ENCODE results near the gene FRMD8. TPM values are rescaled to one million over a fixed set of nuclear protein-coding genes. Genes with fewer than 3 reads are reported as not detected.

The FRMD8 gene
- total and polyA plus RNA-seq, 2 donors (not counting 3 experiments of a cell fraction or from before 2014, with no cell fraction given) = 36.4 to 53.9 TPM

DNA sequence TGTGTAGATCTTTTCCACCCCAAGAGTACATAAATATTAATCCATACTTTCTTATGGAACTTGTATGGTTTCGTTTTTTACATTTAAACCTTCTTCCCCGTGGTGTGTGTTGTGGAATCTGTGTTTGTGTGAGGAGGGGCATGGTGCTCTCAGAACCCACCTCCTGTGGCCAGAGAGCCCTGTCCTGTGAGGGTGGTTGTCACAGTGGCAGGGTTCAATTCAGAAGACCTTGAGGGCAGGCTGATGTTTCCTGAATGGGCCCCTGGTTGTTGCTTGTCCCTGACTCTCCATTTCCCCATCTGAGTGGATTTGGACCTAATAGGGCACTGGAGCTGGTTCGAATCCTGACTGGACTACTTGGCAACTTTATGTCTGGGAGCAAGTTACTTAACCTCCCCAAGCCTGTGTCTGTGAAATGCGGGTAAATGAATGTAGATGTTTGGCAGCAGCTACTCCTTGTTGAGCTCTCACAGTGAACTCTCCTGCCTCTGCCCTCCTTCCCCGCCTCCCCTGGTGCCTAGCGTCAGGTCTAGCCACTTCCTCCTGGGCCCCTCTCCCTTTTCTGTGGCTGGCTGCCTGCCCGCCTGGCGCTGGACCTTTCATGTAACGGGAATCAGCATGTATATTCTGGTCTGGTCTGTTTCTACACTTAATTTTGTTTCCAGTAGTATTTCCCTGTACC lies 43.4 kb downstream of the FRMD8 start:
- Histone ChIP-seq H3K79me2 (ENCODE audit: control insufficient read depth, insufficient read depth, low read length) (peaks cover 98% of the 10 kb centered on the region), H3K9ac (replicated peaks; ENCODE audit: extremely low read depth, insufficient read depth, low read length) (peak overlapping the region; percentile 98), H3K4me1 (ENCODE audit: control insufficient read depth, extremely low read depth, insufficient read depth, low read length) (peaks cover 45% of the 10 kb centered on the region), H3K4me2 (ENCODE audit: insufficient read depth, low read length) (peak overlapping the region; percentile 91), H2AFZ (ENCODE audit: low read depth, low read length) (no peak overlapping the region), H3K9me3 (replicated peaks; ENCODE audit: control insufficient read depth, insufficient read depth, low read length) (no peaks in the 10 kb centered on the region), H3K9me1 (replicated peaks; ENCODE audit: control insufficient read depth, extremely low read depth, insufficient read depth, low read length) (no peaks in the 10 kb centered on the region), H4K20me1 (replicated peaks; ENCODE audit: control insufficient read depth, extremely low read depth, insufficient read depth, low read length) (peaks cover 13% of the 10 kb centered on the region), H3K36me3 (ENCODE audit: control insufficient read depth in 2 of 2, extremely low read depth in 1 of 2, insufficient read depth in 2 of 2, low read length in 2 of 2) (peaks cover 14 to 18% of the 10 kb centered on the region in 2 experiments), H3K27ac (ENCODE audit: insufficient read depth, low read depth, low read length) (peak overlapping the region; percentile 45), H3K4me3 (replicated peaks in 1 of 3; ENCODE audit: insufficient read depth in 1 of 3, low read depth in 1 of 3, low read length in 3 of 3) (peak overlapping the region in 2 of 3 experiments; percentile 16 to 95), H3K27me3 (ENCODE audit: control insufficient read depth in 2 of 2, insufficient read depth in 2 of 2, low read length in 2 of 2) (no peaks in the 10 kb centered on the region)
- DNase-seq (ENCODE audit: low read depth, low spot score) = peak; percentile 79
- ChIA-PET POLR2A (interaction anchor here (0.6 to 2.5 kb wide), 10 partner anchors 10 to 78 kb away, joined by 3 to 23 read pairs (median 4); partner anchors contain the start of gene MALAT1), CTCF (interaction anchor here (0.6 to 1.9 kb wide), 5 partner anchors 10 to 81 kb away, joined by 3 to 9 read pairs (median 4); partner anchors contain the start of gene SLC25A45)
- intact Hi-C loops (cut with micrococcal nuclease) = loop anchor here (1.0 to 2.0 kb wide), 3 partner anchors 14 to 80 kb away; no protein-coding TSS in a partner anchor
- FAIRE-seq = no peak
- peak; percentile 74 for TF ChIP-seq POLR2AphosphoS5 (IDR thresholded peaks at IDR 0.05; ENCODE audit: insufficient read depth, low read depth, low read length)
- TF ChIP-seq EZH2 (IDR thresholded peaks at IDR 0.05; ENCODE audit: borderline replicate concordance, low read depth, low read length, severe bottlenecking) = no peak
- BruUV-seq (replicated peaks) = no TSS peak
- dilution Hi-C loops (cut with MboI; ENCODE audit: extremely low pct_ligation_motif_present, low sequenced_read_pairs) = no loop called here

DNA sequence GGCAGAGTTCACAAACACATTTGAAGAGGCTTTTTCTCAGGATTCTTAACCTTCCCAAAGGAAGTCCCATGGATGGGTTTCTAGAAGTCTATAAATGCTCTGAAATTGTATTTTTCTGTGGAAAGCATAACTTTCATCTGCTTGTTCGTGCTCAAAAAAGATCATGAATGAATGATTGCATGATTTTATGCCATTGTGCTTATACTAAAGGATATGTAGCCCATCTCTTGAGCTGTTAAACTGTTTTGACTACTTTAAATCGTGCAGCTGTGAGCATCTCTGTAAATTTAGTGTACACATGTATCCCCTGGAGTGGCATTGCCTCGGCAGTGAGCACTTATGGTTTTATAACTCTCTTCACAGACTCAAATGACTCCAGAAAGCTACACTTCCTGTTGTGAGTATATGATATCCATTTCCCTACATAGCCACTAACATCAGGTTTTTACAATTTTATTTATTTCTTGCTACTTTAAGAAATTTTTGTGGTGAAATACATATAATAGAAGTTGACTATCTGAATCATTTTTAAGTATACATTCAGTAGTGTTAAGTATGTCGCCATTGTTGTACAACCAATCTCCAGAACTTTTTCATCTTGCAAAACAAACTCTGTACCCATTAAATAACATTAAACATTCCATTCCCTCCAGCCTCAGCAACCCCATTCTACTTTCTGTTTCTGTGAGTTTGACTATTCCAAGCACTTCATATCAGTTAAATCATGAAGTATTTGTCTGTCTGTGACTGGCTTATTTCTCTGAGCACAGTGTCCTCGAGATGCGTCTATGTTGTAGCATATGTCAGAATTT lies 44.2 kb downstream of the FRMD8 start:
- H3K27ac ChIP-seq (ENCODE audit: insufficient read depth, low read depth, low read length) = peak overlapping the region; percentile 45
- POLR2A ChIA-PET = interaction anchor here (0.7 to 2.5 kb wide), 9 partner anchors 11 to 78 kb away, joined by 3 to 23 read pairs (median 4); partner anchors contain the start of gene MALAT1
- BruUV-seq (replicated peaks) = no TSS peak
- CTCF ChIA-PET = interaction anchor here (1.1 to 1.9 kb wide), 4 partner anchors 11 to 48 kb away, joined by 3 to 9 read pairs (median 6); partner anchors contain the start of gene SLC25A45
- dilution Hi-C loops (cut with MboI; ENCODE audit: extremely low pct_ligation_motif_present, low sequenced_read_pairs) = no loop called here
- intact Hi-C loops (cut with micrococcal nuclease) = loop anchor here (1.0 kb wide), 2 partner anchors 14 to 80 kb away; no protein-coding TSS in a partner anchor
- peak overlapping the region; percentile 98 for H3K9ac ChIP-seq (replicated peaks; ENCODE audit: extremely low read depth, insufficient read depth, low read length)
- TF ChIP-seq MYC (IDR thresholded peaks at IDR 0.05; ENCODE audit: low read depth, low read length) (no peak), POLR2AphosphoS5 (IDR thresholded peaks at IDR 0.05; ENCODE audit: insufficient read depth, low read depth, low read length) (no peak), JUN (IDR thresholded peaks at IDR 0.05; ENCODE audit: borderline replicate concordance, insufficient read depth, insufficient read length, low read depth) (no peak), GATA2 (IDR thresholded peaks at IDR 0.05; ENCODE audit: insufficient read depth, insufficient read length, low read depth, low read length) (no peak), MAX (IDR thresholded peaks at IDR 0.05; ENCODE audit: insufficient read depth, insufficient read length) (no peak), POLR2A (IDR thresholded peaks at IDR 0.05; ENCODE audit: low read depth, low read length) (no peak), EZH2 (IDR thresholded peaks at IDR 0.05; ENCODE audit: borderline replicate concordance, low read depth, low read length, severe bottlenecking) (no peak), FOS (IDR thresholded peaks at IDR 0.05; ENCODE audit: borderline replicate concordance, insufficient read depth, low read length) (no peak)
- TF ChIP-seq, protein P1, sequence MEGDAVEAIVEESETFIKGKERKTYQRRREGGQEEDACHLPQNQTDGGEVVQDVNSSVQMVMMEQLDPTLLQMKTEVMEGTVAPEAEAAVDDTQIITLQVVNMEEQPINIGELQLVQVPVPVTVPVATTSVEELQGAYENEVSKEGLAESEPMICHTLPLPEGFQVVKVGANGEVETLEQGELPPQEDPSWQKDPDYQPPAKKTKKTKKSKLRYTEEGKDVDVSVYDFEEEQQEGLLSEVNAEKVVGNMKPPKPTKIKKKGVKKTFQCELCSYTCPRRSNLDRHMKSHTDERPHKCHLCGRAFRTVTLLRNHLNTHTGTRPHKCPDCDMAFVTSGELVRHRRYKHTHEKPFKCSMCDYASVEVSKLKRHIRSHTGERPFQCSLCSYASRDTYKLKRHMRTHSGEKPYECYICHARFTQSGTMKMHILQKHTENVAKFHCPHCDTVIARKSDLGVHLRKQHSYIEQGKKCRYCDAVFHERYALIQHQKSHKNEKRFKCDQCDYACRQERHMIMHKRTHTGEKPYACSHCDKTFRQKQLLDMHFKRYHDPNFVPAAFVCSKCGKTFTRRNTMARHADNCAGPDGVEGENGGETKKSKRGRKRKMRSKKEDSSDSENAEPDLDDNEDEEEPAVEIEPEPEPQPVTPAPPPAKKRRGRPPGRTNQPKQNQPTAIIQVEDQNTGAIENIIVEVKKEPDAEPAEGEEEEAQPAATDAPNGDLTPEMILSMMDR (IDR thresholded peaks at IDR 0.05; ENCODE audit: extremely low read depth in 1 of 2, insufficient read depth in 1 of 2, low read depth in 1 of 2, low read length in 2 of 2) = no peak
- peak overlapping the region in 2 of 3 experiments; percentile 16 to 95 for H3K4me3 ChIP-seq (replicated peaks in 1 of 3; ENCODE audit: insufficient read depth in 1 of 3, low read depth in 1 of 3, low read length in 3 of 3)
- H3K36me3 ChIP-seq (ENCODE audit: control insufficient read depth in 2 of 2, extremely low read depth in 1 of 2, insufficient read depth in 2 of 2, low read length in 2 of 2) = peaks cover 20 to 22% of the 10 kb centered on the region in 2 experiments
- H3K27me3 ChIP-seq (ENCODE audit: control insufficient read depth in 2 of 2, insufficient read depth in 2 of 2, low read length in 2 of 2) = no peaks in the 10 kb centered on the region
- H3K4me1 ChIP-seq (ENCODE audit: control insufficient read depth, extremely low read depth, insufficient read depth, low read length) = peaks cover 46% of the 10 kb centered on the region
- H2AFZ ChIP-seq (ENCODE audit: low read depth, low read length) = no peak overlapping the region
- H3K9me1 ChIP-seq (replicated peaks; ENCODE audit: control insufficient read depth, extremely low read depth, insufficient read depth, low read length) = no peaks in the 10 kb centered on the region
- H3K4me2 ChIP-seq (ENCODE audit: insufficient read depth, low read length) = peak overlapping the region; percentile 91
- no peak for FAIRE-seq
- DNase-seq (ENCODE audit: low read depth, low spot score) = peak; percentile 60
- H4K20me1 ChIP-seq (replicated peaks; ENCODE audit: control insufficient read depth, extremely low read depth, insufficient read depth, low read length) = peaks cover 16% of the 10 kb centered on the region
- H3K79me2 ChIP-seq (ENCODE audit: control insufficient read depth, insufficient read depth, low read length) = peaks cover 98% of the 10 kb centered on the region
- no peaks in the 10 kb centered on the region for H3K9me3 ChIP-seq (replicated peaks; ENCODE audit: control insufficient read depth, insufficient read depth, low read length)
